GM11168 (cell line): ENCODE data around the gene SLC2A4.
"Not testable (repeated sequence)": the region's sequence is repeated elsewhere in the genome, so short reads cannot be mapped to it uniquely, and the experiment has no call there.

ENCODE experiments used
- in situ Hi-C: fragments of 300-500 bp; cut with MboI; formaldehyde crosslinking; loops from one replicate; pipeline ENCODE4 v1.12.0; 2022; ENCODE audit warnings: low sequenced_read_pairs; ENCODE audit not compliant: unreplicated experiment

The SLC2A4 gene

GRCh38 chr17:7243838-7244237 lies 37.7 kb upstream of the SLC2A4 start:
- in situ Hi-C loops: not testable (repeated sequence)

- in situ Hi-C loops: no loop called here
Observed at GRCh38 chr17:7246779-7247178, 34.7 kb upstream of the SLC2A4 start.

GRCh38 chr17:7248796-7249195 lies 32.7 kb upstream of the SLC2A4 start:
- in situ Hi-C loops: no loop called here

- in situ Hi-C loops: no loop called here
Observed at GRCh38 chr17:7249214-7249613, 32.3 kb upstream of the SLC2A4 start.

GRCh38 chr17:7249830-7250229 lies 31.7 kb upstream of the SLC2A4 start:
- in situ Hi-C loops: no loop called here

GRCh38 chr17:7250695-7251627 lies 30.6 kb upstream of the SLC2A4 start:
- in situ Hi-C loops: no loop called here

GRCh38 chr17:7251661-7252175 lies 29.8 kb upstream of the SLC2A4 start, which contains the start of gene CTDNEP1:
Gene CTDNEP1 (minus strand): TSS chr17:7251734. CDS start chr17:7251296, 438 bp downstream.
- in situ Hi-C loops: no loop called here

GRCh38 chr17:7252176-7253043 lies 29.1 kb upstream of the SLC2A4 start, which contains the start of gene ELP5:
Gene ELP5 (plus strand): TSS chr17:7252215. CDS start chr17:7252551, 336 bp downstream.
- in situ Hi-C loops: no loop called here

- in situ Hi-C loops: no loop called here
Observed at GRCh38 chr17:7253082-7253481, 28.4 kb upstream of the SLC2A4 start.

- in situ Hi-C loops: no loop called here
Observed at GRCh38 chr17:7254511-7254910, 27.0 kb upstream of the SLC2A4 start.

GRCh38 chr17:7256766-7257456 lies 24.6 kb upstream of the SLC2A4 start:
- in situ Hi-C loops: no loop called here

- in situ Hi-C loops: no loop called here
Observed at GRCh38 chr17:7258731-7259554, 22.6 kb upstream of the SLC2A4 start.

GRCh38 chr17:7259555-7259889 lies 22.0 kb upstream of the SLC2A4 start:
- in situ Hi-C loops: no loop called here

- in situ Hi-C loops: no loop called here
Observed at GRCh38 chr17:7260151-7260550, 21.4 kb upstream of the SLC2A4 start.

- in situ Hi-C loops: no loop called here
Observed at GRCh38 chr17:7260651-7261378, 20.7 kb upstream of the SLC2A4 start.

GRCh38 chr17:7261379-7262191 lies 19.9 kb upstream of the SLC2A4 start:
- in situ Hi-C loops: no loop called here

- in situ Hi-C loops: no loop called here
Observed at GRCh38 chr17:7262192-7262934, 19.2 kb upstream of the SLC2A4 start, which contains the start of gene CLDN7. Gene CLDN7 (minus strand): TSS chr17:7262478. CDS start chr17:7262043, 435 bp downstream.
